Panc1 (cell line): ENCODE data around the gene MUC15. TPM values are rescaled to one million over a fixed set of nuclear protein-coding genes. Genes with fewer than 3 reads are reported as not detected.

Experiments
- ATAC-seq: fragments of 200-7000 bp; cut with Tn5 transposase; 2 replicates; pipeline ENCODE4 v1.9.1; 2020; ENCODE audit warnings: mild to moderate bottlenecking, moderate library complexity
- BruUV-seq: library from RNA; stranded (reverse); fragments of 400-500 nt; replicated peaks from 2 replicates; lab custom pipeline; 2021; lab: Mats Ljungman, UMichigan
- CTCF ChIA-PET: fragments of 300-600 bp; sonication (Branson Sonifier 250); formaldehyde crosslinking; loops from one replicate; lab custom pipeline; 2022; ENCODE audit warnings: antibody characterized with exemption; lab: Charles Lee
- POLR2A ChIA-PET: fragments of 300-600 bp; sonication (Branson Sonifier 250); formaldehyde crosslinking; loops from one replicate; lab custom pipeline; 2022; ENCODE audit warnings: antibody characterized with exemption; lab: Charles Lee
- DNase-seq: peaks from one replicate; pipeline ENCODE4 v3.0.0-alpha.2; 2010; ENCODE audit warnings: low read depth, low spot score
- H3K27ac ChIP-seq: 2 replicates; pipeline ENCODE4 v1.5.1; 2011; ENCODE audit warnings: mild to moderate bottlenecking, low read length, inconsistent platforms
- H3K27me3 ChIP-seq: fragments of 200-500 bp; sonication (Bioruptor generic); 2 replicates; pipeline ENCODE4 v1.6.0; 2014; ENCODE audit warnings: low read length, inconsistent platforms; ENCODE audit not compliant: control insufficient read depth, insufficient read depth
- H3K36me3 ChIP-seq: fragments of 200-500 bp; sonication (Bioruptor generic); 2 replicates; pipeline ENCODE4 v1.5.1; 2014; ENCODE audit warnings: inconsistent platforms, mild to moderate bottlenecking, low read length, moderate library complexity; ENCODE audit not compliant: control insufficient read depth, insufficient read depth
- H3K4me1 ChIP-seq: 2 replicates; pipeline ENCODE4 v1.5.1; 2011; ENCODE audit warnings: inconsistent platforms, mild to moderate bottlenecking, low read length, moderate library complexity; ENCODE audit not compliant: control insufficient read depth, insufficient read depth
- H3K4me3 ChIP-seq, 2 experiments: 2 replicates each; pipeline ENCODE4 v1.5.1; 2011 to 2012; ENCODE audit warnings: low read depth in 2 of 2, low read length in 2 of 2, mild to moderate bottlenecking in 2 of 2, inconsistent platforms in 1 of 2, moderate library complexity in 1 of 2
- H3K9me3 ChIP-seq: fragments of 200-500 bp; sonication (Bioruptor generic); 2 replicates; pipeline ENCODE4 v1.5.1; 2014; ENCODE audit warnings: low read depth, mild to moderate bottlenecking, inconsistent platforms, low read length, moderate library complexity; ENCODE audit not compliant: control insufficient read depth, insufficient read depth
- POLR2AphosphoS5 ChIP-seq: IDR thresholded peaks from 2 replicates; pipeline ENCODE4 v1.6.1; 2012; ENCODE audit warnings: mild to moderate bottlenecking, low read depth, low read length, moderate library complexity
- SIN3A ChIP-seq: IDR thresholded peaks from 2 replicates; pipeline ENCODE4 v1.6.1; 2012; ENCODE audit warnings: low read depth, mild to moderate bottlenecking, low read length, moderate library complexity, borderline replicate concordance; ENCODE audit not compliant: insufficient read depth
- TCF7L2 ChIP-seq: IDR thresholded peaks from 2 replicates; pipeline ENCODE4 v1.6.1; 2011; ENCODE audit warnings: mild to moderate bottlenecking, low read depth, low read length, inconsistent platforms
- in situ Hi-C: cut with HindIII; loops from 2 replicates; pipeline ENCODE4 v1.10.0; 2016; ENCODE audit warnings: low sequenced_read_pairs, low pct_unique_long_range_greater_than_20kb
- intact Hi-C: fragments of 100-400 bp; cut with micrococcal nuclease; formaldehyde crosslinking; loops from one replicate; pipeline ENCODE4 v1.10.0; 2022; ENCODE audit not compliant: unreplicated experiment
- total RNA-seq: library from RNA; stranded (reverse); gene quantifications from one replicate; pipeline ENCODE4 v1.2.1, GENCODE V29; 2021; ENCODE audit not compliant: unreplicated experiment
- TF ChIP-seq, protein P1 (sequence below): fragments of 450-650 bp; IDR thresholded peaks from 2 replicates; pipeline ENCODE4 v1.5.1; 2017; ENCODE audit warnings: mild to moderate bottlenecking
- TF ChIP-seq, protein P2 (sequence below), 2 experiments: IDR thresholded peaks; 2 replicates each; pipeline ENCODE4 v1.6.1; 2011 to 2012; ENCODE audit warnings: low read depth in 2 of 2, control low read depth in 1 of 2, low read length in 1 of 2, mild to moderate bottlenecking in 1 of 2, moderate library complexity in 1 of 2; ENCODE audit not compliant: insufficient read depth in 1 of 2

MUC15 gene
- total RNA-seq, 1 experiment from 2014 or later = not detected

DNA sequence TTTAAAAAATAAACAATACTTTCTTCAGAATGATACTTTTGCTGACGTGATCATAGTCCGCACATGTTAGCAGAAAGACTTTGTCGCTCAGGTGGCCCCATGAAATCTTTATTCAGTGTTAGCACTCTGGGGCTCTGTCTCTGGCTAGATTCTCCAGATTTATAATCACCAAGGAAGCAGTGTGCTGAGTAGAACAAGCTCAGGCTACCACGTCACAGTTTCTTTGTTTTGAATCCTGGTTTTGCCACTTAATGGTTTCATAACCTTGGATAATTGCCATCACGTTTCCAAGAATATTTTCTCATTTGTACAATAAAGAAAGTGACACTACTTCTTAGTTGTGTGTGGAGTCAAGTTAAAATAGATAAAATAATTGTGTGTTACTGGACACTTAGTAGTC, 3.9 kb upstream of the MUC15 start:
- ChIA-PET CTCF (no interaction called here), POLR2A (no interaction called here)
- no peak for ATAC-seq
- no peaks in the 10 kb centered on the region for H3K27me3 ChIP-seq
- in situ Hi-C loops = no loop called here
- no peak overlapping the region for H3K4me3 ChIP-seq
- intact Hi-C loops = no loop called here
- no peaks in the 10 kb centered on the region for H3K4me1 ChIP-seq
- no peak for DNase-seq
- TF ChIP-seq POLR2AphosphoS5 = no peak
- TF ChIP-seq, protein P1, sequence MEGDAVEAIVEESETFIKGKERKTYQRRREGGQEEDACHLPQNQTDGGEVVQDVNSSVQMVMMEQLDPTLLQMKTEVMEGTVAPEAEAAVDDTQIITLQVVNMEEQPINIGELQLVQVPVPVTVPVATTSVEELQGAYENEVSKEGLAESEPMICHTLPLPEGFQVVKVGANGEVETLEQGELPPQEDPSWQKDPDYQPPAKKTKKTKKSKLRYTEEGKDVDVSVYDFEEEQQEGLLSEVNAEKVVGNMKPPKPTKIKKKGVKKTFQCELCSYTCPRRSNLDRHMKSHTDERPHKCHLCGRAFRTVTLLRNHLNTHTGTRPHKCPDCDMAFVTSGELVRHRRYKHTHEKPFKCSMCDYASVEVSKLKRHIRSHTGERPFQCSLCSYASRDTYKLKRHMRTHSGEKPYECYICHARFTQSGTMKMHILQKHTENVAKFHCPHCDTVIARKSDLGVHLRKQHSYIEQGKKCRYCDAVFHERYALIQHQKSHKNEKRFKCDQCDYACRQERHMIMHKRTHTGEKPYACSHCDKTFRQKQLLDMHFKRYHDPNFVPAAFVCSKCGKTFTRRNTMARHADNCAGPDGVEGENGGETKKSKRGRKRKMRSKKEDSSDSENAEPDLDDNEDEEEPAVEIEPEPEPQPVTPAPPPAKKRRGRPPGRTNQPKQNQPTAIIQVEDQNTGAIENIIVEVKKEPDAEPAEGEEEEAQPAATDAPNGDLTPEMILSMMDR = no peak
- TF ChIP-seq SIN3A = no peak
- no peak for TF ChIP-seq TCF7L2
- TF ChIP-seq, protein P2, sequence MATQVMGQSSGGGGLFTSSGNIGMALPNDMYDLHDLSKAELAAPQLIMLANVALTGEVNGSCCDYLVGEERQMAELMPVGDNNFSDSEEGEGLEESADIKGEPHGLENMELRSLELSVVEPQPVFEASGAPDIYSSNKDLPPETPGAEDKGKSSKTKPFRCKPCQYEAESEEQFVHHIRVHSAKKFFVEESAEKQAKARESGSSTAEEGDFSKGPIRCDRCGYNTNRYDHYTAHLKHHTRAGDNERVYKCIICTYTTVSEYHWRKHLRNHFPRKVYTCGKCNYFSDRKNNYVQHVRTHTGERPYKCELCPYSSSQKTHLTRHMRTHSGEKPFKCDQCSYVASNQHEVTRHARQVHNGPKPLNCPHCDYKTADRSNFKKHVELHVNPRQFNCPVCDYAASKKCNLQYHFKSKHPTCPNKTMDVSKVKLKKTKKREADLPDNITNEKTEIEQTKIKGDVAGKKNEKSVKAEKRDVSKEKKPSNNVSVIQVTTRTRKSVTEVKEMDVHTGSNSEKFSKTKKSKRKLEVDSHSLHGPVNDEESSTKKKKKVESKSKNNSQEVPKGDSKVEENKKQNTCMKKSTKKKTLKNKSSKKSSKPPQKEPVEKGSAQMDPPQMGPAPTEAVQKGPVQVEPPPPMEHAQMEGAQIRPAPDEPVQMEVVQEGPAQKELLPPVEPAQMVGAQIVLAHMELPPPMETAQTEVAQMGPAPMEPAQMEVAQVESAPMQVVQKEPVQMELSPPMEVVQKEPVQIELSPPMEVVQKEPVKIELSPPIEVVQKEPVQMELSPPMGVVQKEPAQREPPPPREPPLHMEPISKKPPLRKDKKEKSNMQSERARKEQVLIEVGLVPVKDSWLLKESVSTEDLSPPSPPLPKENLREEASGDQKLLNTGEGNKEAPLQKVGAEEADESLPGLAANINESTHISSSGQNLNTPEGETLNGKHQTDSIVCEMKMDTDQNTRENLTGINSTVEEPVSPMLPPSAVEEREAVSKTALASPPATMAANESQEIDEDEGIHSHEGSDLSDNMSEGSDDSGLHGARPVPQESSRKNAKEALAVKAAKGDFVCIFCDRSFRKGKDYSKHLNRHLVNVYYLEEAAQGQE (IDR thresholded peaks at IDR 0.05; ENCODE audit: insufficient read depth in 1 of 2, low read depth in 2 of 2, low read length in 1 of 2) = no peak
- H3K36me3 ChIP-seq = no peaks in the 10 kb centered on the region
- H3K9me3 ChIP-seq = no peaks in the 10 kb centered on the region
- BruUV-seq = no TSS peak
- no peak overlapping the region for H3K27ac ChIP-seq

- no TSS peak for BruUV-seq
- Histone ChIP-seq H3K4me3 (no peak overlapping the region), H3K36me3 (no peaks in the 10 kb centered on the region), H3K4me1 (no peaks in the 10 kb centered on the region), H3K9me3 (no peaks in the 10 kb centered on the region), H3K27ac (no peak overlapping the region), H3K27me3 (no peaks in the 10 kb centered on the region; the same call in 1 of the 2 replicates)
- POLR2A ChIA-PET = no interaction called here
- DNase-seq (no peak), ATAC-seq (no peak)
- CTCF ChIA-PET = no interaction called here
- in situ Hi-C loops = no loop called here
- intact Hi-C loops = no loop called here
- TF ChIP-seq SIN3A (no peak), POLR2AphosphoS5 (no peak), TCF7L2 (no peak)
- TF ChIP-seq, protein P2 (IDR thresholded peaks at IDR 0.05; ENCODE audit: insufficient read depth in 1 of 2, low read depth in 2 of 2, low read length in 1 of 2) = no peak
- TF ChIP-seq, protein P1 = no peak
These were observed 1.8 kb upstream of the MUC15 start for GRCh38 chr11:26573896-26574295.
